GM23338 (cell line): ENCODE data around the gene GIGYF1. TPM values are rescaled to one million over a fixed set of nuclear protein-coding genes. Genes with fewer than 3 reads are reported as not detected.

ENCODE experiments used
- ATAC-seq: fragments of 200-7000 bp; cut with Tn5 transposase; 3 replicates; pipeline ENCODE4 v1.9.1; 2020
- DNase-seq: peaks from one replicate; pipeline ENCODE4 v3.0.0-alpha.2; 2015; ENCODE audit warnings: low spot score
- H2AFZ ChIP-seq: fragments of 200-600 bp; sonication (generic); 2 replicates; pipeline ENCODE4 v1.8.0; 2016; ENCODE audit warnings: antibody characterized with exemption, mild to moderate bottlenecking, moderate library complexity
- H3F3A ChIP-seq: fragments of 200-600 bp; sonication (generic); replicated peaks from 2 replicates; pipeline ENCODE4 v1.8.0; 2017; ENCODE audit warnings: antibody characterized with exemption, mixed run types, low read depth
- H3K27ac ChIP-seq: fragments of 200-600 bp; sonication (generic); 2 replicates; pipeline ENCODE4 v1.6.1; 2016; ENCODE audit warnings: low read depth
- H3K27me3 ChIP-seq: fragments of 200-600 bp; sonication (generic); 2 replicates; pipeline ENCODE4 v1.8.0; 2016; ENCODE audit warnings: mild to moderate bottlenecking, mixed run types, moderate library complexity; ENCODE audit not compliant: insufficient read depth
- H3K36me3 ChIP-seq: fragments of 200-600 bp; sonication (generic); 2 replicates; pipeline ENCODE4 v1.8.0; 2016; ENCODE audit warnings: mild to moderate bottlenecking; ENCODE audit not compliant: insufficient read depth
- H3K4me1 ChIP-seq: fragments of 200-600 bp; sonication (generic); 2 replicates; pipeline ENCODE4 v1.8.0; 2016; ENCODE audit warnings: mild to moderate bottlenecking, moderate library complexity; ENCODE audit not compliant: insufficient read depth
- H3K4me2 ChIP-seq: fragments of 200-600 bp; sonication (generic); 2 replicates; pipeline ENCODE4 v1.7.1; 2017; ENCODE audit warnings: mixed run types
- H3K4me3 ChIP-seq: fragments of 200-600 bp; sonication (generic); 2 replicates; pipeline ENCODE4 v1.6.1; 2016; ENCODE audit warnings: mixed run types
- H3K79me2 ChIP-seq: fragments of 200-600 bp; sonication (generic); replicated peaks from 2 replicates; pipeline ENCODE4 v1.8.0; 2017; ENCODE audit warnings: mild to moderate bottlenecking; ENCODE audit not compliant: insufficient read depth
- H3K9me2 ChIP-seq: fragments of 200-600 bp; sonication (generic); 2 replicates; pipeline ENCODE4 v1.8.0; 2017; ENCODE audit not compliant: insufficient read depth
- H4K20me1 ChIP-seq: fragments of 200-600 bp; sonication (generic); replicated peaks from 2 replicates; pipeline ENCODE4 v1.8.0; 2017; ENCODE audit warnings: mild to moderate bottlenecking; ENCODE audit not compliant: insufficient read depth
- H3K27ac Mint-ChIP-seq: 2 replicates; pipeline ENCODE4 v1.8.0; 2020; ENCODE audit warnings: inconsistent platforms, mild to moderate bottlenecking, moderate library complexity, mixed read lengths
- H3K27me3 Mint-ChIP-seq: 3 replicates; pipeline ENCODE4 v1.8.0; 2022; ENCODE audit warnings: low read depth, mild to moderate bottlenecking, moderate library complexity, mixed read lengths, inconsistent platforms; ENCODE audit not compliant: insufficient read depth, poor library complexity
- H3K36me3 Mint-ChIP-seq: 3 replicates; pipeline ENCODE4 v1.8.0; 2021; ENCODE audit warnings: low read depth, mild to moderate bottlenecking, inconsistent platforms, moderate library complexity, mixed read lengths
- H3K4me1 Mint-ChIP-seq: 3 replicates; pipeline ENCODE4 v1.8.0; 2020; ENCODE audit warnings: mild to moderate bottlenecking, inconsistent platforms, mixed read lengths
- H3K4me3 Mint-ChIP-seq: 3 replicates; pipeline ENCODE4 v1.8.0; 2021; ENCODE audit warnings: moderate library complexity, mild to moderate bottlenecking, inconsistent platforms, mixed read lengths
- H3K9me3 Mint-ChIP-seq: 3 replicates; pipeline ENCODE4 v1.8.0; 2020; ENCODE audit warnings: moderate library complexity, mild to moderate bottlenecking, inconsistent platforms, mixed read lengths
- CREB1 ChIP-seq: fragments of 250-450 bp; sonication (Bioruptor Pico); IDR thresholded peaks from 2 replicates; pipeline ENCODE4 v1.5.0; 2020; ENCODE audit warnings: low read depth, mild to moderate bottlenecking, moderate library complexity
- CTCF ChIP-seq, 2 experiments: fragments of 200-600 bp in 1 of 2; sonication (generic) in 1 of 2; conservative IDR thresholded peaks; 2 replicates each; pipeline versions ENCODE4 v1.5.1 to v1.6.1; 2016 to 2017; ENCODE audit warnings: antibody characterized with exemption in 2 of 2, low read depth in 2 of 2, mild to moderate bottlenecking in 2 of 2, moderate library complexity in 1 of 2
- ETS1 ChIP-seq: IDR thresholded peaks from 2 replicates; pipeline ENCODE4 v1.6.1; 2016; ENCODE audit warnings: antibody characterized with exemption
- EZH2 ChIP-seq: fragments of 200-600 bp; sonication (generic); IDR thresholded peaks from one replicate; pipeline ENCODE4 v1.8.0; 2017; ENCODE audit warnings: antibody characterized with exemption, mild to moderate bottlenecking, low read depth; ENCODE audit not compliant: unreplicated experiment
- EZH2phosphoT487 ChIP-seq: fragments of 200-600 bp; sonication (generic); IDR thresholded peaks from one replicate; pipeline ENCODE4 v1.8.1; 2018; ENCODE audit warnings: antibody characterized with exemption; ENCODE audit not compliant: unreplicated experiment
- NANOG ChIP-seq: IDR thresholded peaks from 2 replicates; pipeline ENCODE4 v1.6.1; 2016; ENCODE audit warnings: antibody characterized with exemption, borderline replicate concordance
- REST ChIP-seq: IDR thresholded peaks from one replicate; pipeline ENCODE4 v1.6.1; 2018; ENCODE audit warnings: antibody characterized with exemption; ENCODE audit not compliant: unreplicated experiment
- STAT1 ChIP-seq: IDR thresholded peaks from one replicate; pipeline ENCODE4 v1.6.1; 2016; ENCODE audit warnings: antibody characterized with exemption; ENCODE audit not compliant: unreplicated experiment
- ZNF114 ChIP-seq: fragments of 250-450 bp; sonication (Bioruptor Pico); IDR thresholded peaks from 2 replicates; pipeline ENCODE4 v1.5.0; 2020; ENCODE audit warnings: mild to moderate bottlenecking, moderate library complexity
- ZNF331 ChIP-seq: fragments of 250-450 bp; sonication (Bioruptor Pico); IDR thresholded peaks from 2 replicates; pipeline ENCODE4 v1.5.0; 2020; ENCODE audit warnings: low read depth, mild to moderate bottlenecking, moderate library complexity
- ZNF462 ChIP-seq: fragments of 250-450 bp; sonication (Bioruptor Pico); IDR thresholded peaks from 2 replicates; pipeline ENCODE4 v1.5.0; 2020; ENCODE audit warnings: mild to moderate bottlenecking, moderate library complexity
- polyA plus RNA-seq: library from polyadenylated mRNA; unstranded; fragments of >200 nt; fragmentation: Nextera tagmentation; extraction: Ambion mirVana; gene quantifications from 2 replicates; pipeline ENCODE4 v1.2.1, GENCODE V29; 2016
- total RNA-seq: library from RNA; depleted of rRNA; stranded (reverse); fragments of >200 nt; shearing (Covaris generic); gene quantifications from 2 replicates; pipeline ENCODE4 v1.2.3, GENCODE V29; 2014

Gene GIGYF1
- total and polyA plus RNA-seq, 2 experiments from 2014 or later, result 40.4 to 69.8 TPM

- TF ChIP-seq EZH2, result no peak
- no peak for TF ChIP-seq ETS1
- TF ChIP-seq CREB1 (CRISPR knock-in tag), result no peak
- no peak for TF ChIP-seq ZNF114 (CRISPR knock-in tag)
- no peak for TF ChIP-seq NANOG
These were observed 5.0 kb upstream of the GIGYF1 start (continued) for GRCh38 chr7:100699018-100699417.

GRCh38 chr7:100696123-100696521 is 2.1 kb upstream of the GIGYF1 start:
- peak overlapping the region; percentile 99 for H3K27ac Mint-ChIP-seq

More at GRCh38 chr7:100696123-100696521, 2.1 kb upstream of the GIGYF1 start:
- Mint-ChIP-seq H3K36me3 (peaks cover 12% of the 10 kb centered on the region), H3K27me3 (peaks cover 21% of the 10 kb centered on the region), H3K4me1 (peaks cover 30% of the 10 kb centered on the region), H3K4me3 (peak overlapping the region; percentile 70), H3K9me3 (peaks cover 8% of the 10 kb centered on the region; the same call in 2 of the 3 replicates)
- peak overlapping the region; percentile 18; the same call in 1 of the 2 replicates for H3K4me3 ChIP-seq
- H3K36me3 ChIP-seq, result no peaks in the 10 kb centered on the region
- DNase-seq, result no peak
- peaks cover 45% of the 10 kb centered on the region for H3K79me2 ChIP-seq
- H3K27me3 ChIP-seq, result no peaks in the 10 kb centered on the region
- H2AFZ ChIP-seq, result no peak overlapping the region
- H3K27ac ChIP-seq, result peak overlapping the region; percentile 92
- peak overlapping the region; percentile 19; the same call in 1 of the 2 replicates for H3K4me2 ChIP-seq
- peaks cover 23% of the 10 kb centered on the region for H3F3A ChIP-seq
- no peak for TF ChIP-seq STAT1
- no peak for TF ChIP-seq CREB1 (CRISPR knock-in tag)
- TF ChIP-seq ZNF331, result no peak
- no peak for TF ChIP-seq EZH2
- no peak for TF ChIP-seq ETS1
- no peak for TF ChIP-seq CTCF (conservative IDR thresholded peaks at IDR 0.05; ENCODE audit: low read depth in 2 of 2)
- TF ChIP-seq ZNF462 (CRISPR knock-in tag), result no peak
- TF ChIP-seq NANOG, result no peak
- no peak for TF ChIP-seq REST
- no peak for TF ChIP-seq EZH2phosphoT487
- H4K20me1 ChIP-seq, result peaks cover 12% of the 10 kb centered on the region
- peaks cover 16% of the 10 kb centered on the region for H3K4me1 ChIP-seq
- no peaks in the 10 kb centered on the region for H3K9me2 ChIP-seq
- no peak for ATAC-seq
